HG03575 (cell line): ENCODE data around the gene MAEA.
"Not testable (repeated sequence)": the region's sequence is repeated elsewhere in the genome, so short reads cannot be mapped to it uniquely, and the experiment has no call there.

Experiments used
- ATAC-seq: cut with Tn5 transposase; IDR thresholded peaks from one replicate; pipeline ENCODE4 v1.9.1; 2021; ENCODE audit not compliant: unreplicated experiment, insufficient number of reproducible peaks, low FRiP score; ENCODE audit errors: extremely low read depth

The MAEA gene

GRCh38 chr4:1370321-1371124, 80.8 kb downstream of the MAEA start:
- ATAC-seq = no peak

- no peak for ATAC-seq
These were observed 81.8 kb downstream of the MAEA start for GRCh38 chr4:1371176-1372165.

- not testable (repeated sequence) for ATAC-seq
These were observed 82.9 kb downstream of the MAEA start for GRCh38 chr4:1372576-1372975.

GRCh38 chr4:1373892-1374705, 84.4 kb downstream of the MAEA start:
- ATAC-seq = no peak

GRCh38 chr4:1374706-1375045, 85.0 kb downstream of the MAEA start:
- ATAC-seq = no peak

GRCh38 chr4:1375051-1375721, 85.5 kb downstream of the MAEA start:
- no peak for ATAC-seq

- ATAC-seq = no peak
These were observed 86.2 kb downstream of the MAEA start for GRCh38 chr4:1375761-1376322.

- ATAC-seq = no peak
These were observed 86.7 kb downstream of the MAEA start for GRCh38 chr4:1376391-1376840.

GRCh38 chr4:1376841-1377605, 87.3 kb downstream of the MAEA start:
- no peak for ATAC-seq

- ATAC-seq = no peak
These were observed 88.0 kb downstream of the MAEA start for GRCh38 chr4:1377606-1378261.

- ATAC-seq = no peak
These were observed 89.0 kb downstream of the MAEA start for GRCh38 chr4:1378559-1379231.

- ATAC-seq = no peak
These were observed 89.7 kb downstream of the MAEA start for GRCh38 chr4:1379351-1379781.

- ATAC-seq = no peak
These were observed 90.2 kb downstream of the MAEA start for GRCh38 chr4:1379801-1380331.

GRCh38 chr4:1380368-1381151, 90.9 kb downstream of the MAEA start:
- ATAC-seq = no peak

- no peak for ATAC-seq
These were observed 91.5 kb downstream of the MAEA start for GRCh38 chr4:1381181-1381621.
